NK-92 treated with Interleukin-12 subunit alpha and Interleukin-12 subunit beta, amount 100 ng/mL, for 24 hours (cell line): ENCODE results near the gene COA1.
"Not testable (repeated sequence)": the region's sequence is repeated elsewhere in the genome, so short reads cannot be mapped to it uniquely, and the experiment has no call there.

Source experiments
- DNase-seq: peaks from one replicate; lab custom pipeline; 2025; lab: John Stamatoyannopoulos, UW

Gene COA1

GRCh38 chr7:43729214-43729923 lies at the start of gene COA1:
Gene COA1 (minus strand): TSS chr7:43729523. CDS start chr7:43648614, 80,909 bp downstream.
- peak; percentile 67 for DNase-seq

GRCh38 chr7:43778293-43779044 lies 49.1 kb upstream of the COA1 start:
- DNase-seq, result not testable (repeated sequence)

GRCh38 chr7:43775255-43775654 lies 45.9 kb upstream of the COA1 start:
- DNase-seq, result not testable (repeated sequence)

GRCh38 chr7:43773268-43773667 lies 43.9 kb upstream of the COA1 start:
- not testable (repeated sequence) for DNase-seq

- DNase-seq, result no peak
Observed at GRCh38 chr7:43771573-43771972, 42.2 kb upstream of the COA1 start.

GRCh38 chr7:43771128-43771527 lies 41.8 kb upstream of the COA1 start:
- no peak for DNase-seq

GRCh38 chr7:43769791-43770465 lies 40.6 kb upstream of the COA1 start:
- no peak for DNase-seq

- no peak for DNase-seq
Observed at GRCh38 chr7:43769281-43769680, 40.0 kb upstream of the COA1 start.

- DNase-seq, result no peak
Observed at GRCh38 chr7:43768887-43769272, 39.6 kb upstream of the COA1 start.

- DNase-seq, result no peak
Observed at GRCh38 chr7:43768201-43768886, 39.0 kb upstream of the COA1 start.

GRCh38 chr7:43767311-43767710 lies 38.0 kb upstream of the COA1 start:
- DNase-seq, result no peak

GRCh38 chr7:43766564-43766963 lies 37.2 kb upstream of the COA1 start:
- no peak for DNase-seq

- peak; percentile 28 for DNase-seq
Observed at GRCh38 chr7:43764807-43765491, 35.6 kb upstream of the COA1 start.

GRCh38 chr7:43764039-43764761 lies 34.9 kb upstream of the COA1 start:
- no peak for DNase-seq

- DNase-seq, result no peak
Observed at GRCh38 chr7:43763183-43763582, 33.9 kb upstream of the COA1 start.

- no peak for DNase-seq
Observed at GRCh38 chr7:43761938-43762692, 32.8 kb upstream of the COA1 start.

- no peak for DNase-seq
Observed at GRCh38 chr7:43761382-43761781, 32.1 kb upstream of the COA1 start.

- no peak for DNase-seq
Observed at GRCh38 chr7:43760861-43761260, 31.5 kb upstream of the COA1 start.

- DNase-seq, result no peak
Observed at GRCh38 chr7:43758822-43759683, 29.7 kb upstream of the COA1 start.
